Activated naive CD8-positive, alpha-beta T cell treated with anti-CD3 and anti-CD28 coated beads, Interleukin-2, amount 50 U/mL, for 24 hours (primary cell): ENCODE measurements around the gene CA7.

ENCODE experiments used
- ATAC-seq: fragments of 150-1000 bp; cut with Tn5 transposase; one replicate; pipeline ENCODE4 v1.10.0; 2021
- DNase-seq: peaks from one replicate; pipeline ENCODE4 v3.0.0; 2021
- H3K27ac Mint-ChIP-seq: one replicate; pipeline ENCODE4 v1.8.0; 2021; ENCODE audit warnings: mild to moderate bottlenecking, mixed read lengths
- H3K27me3 Mint-ChIP-seq: one replicate; pipeline ENCODE4 v1.8.0; 2021; ENCODE audit warnings: mixed read lengths
- H3K36me3 Mint-ChIP-seq: one replicate; pipeline ENCODE4 v1.8.0; 2021; ENCODE audit warnings: low read depth, mixed read lengths
- H3K4me1 Mint-ChIP-seq: one replicate; pipeline ENCODE4 v1.8.0; 2021; ENCODE audit warnings: mixed read lengths
- H3K4me3 Mint-ChIP-seq: one replicate; pipeline ENCODE4 v1.8.0; 2021; ENCODE audit warnings: mild to moderate bottlenecking, moderate library complexity, mixed read lengths
- H3K9me3 Mint-ChIP-seq: one replicate; pipeline ENCODE4 v1.8.0; 2021; ENCODE audit warnings: mixed read lengths

CA7 gene

GRCh38 chr16:66844342-66845079 is at the start of gene CA7:
Gene CA7 (plus strand): TSS chr16:66844414. CDS start chr16:66844488, 74 bp downstream.
- peaks cover 43% of the 10 kb centered on the region for H3K27me3 Mint-ChIP-seq
- peak within 1 kb of the TSS; percentile 52 for H3K4me3 Mint-ChIP-seq
- no peaks in the 10 kb centered on the region for H3K9me3 Mint-ChIP-seq
- no peak within 1 kb of the TSS for H3K27ac Mint-ChIP-seq
- ATAC-seq, result peak; percentile 20
- H3K4me1 Mint-ChIP-seq, result peaks cover 8% of the 10 kb centered on the region
- DNase-seq, result no peak
- no peaks in the 10 kb centered on the region for H3K36me3 Mint-ChIP-seq

- DNase-seq (no peak), ATAC-seq (no peak)
- Mint-ChIP-seq H3K27ac (no peak overlapping the region), H3K9me3 (no peaks in the 10 kb centered on the region), H3K4me3 (no peak overlapping the region), H3K4me1 (no peaks in the 10 kb centered on the region), H3K27me3 (no peaks in the 10 kb centered on the region), H3K36me3 (peaks cover 6% of the 10 kb centered on the region)
Observed at GRCh38 chr16:66798161-66798560, 46.1 kb upstream of the CA7 start.

- ATAC-seq (no peak), DNase-seq (no peak)
- no peaks in the 10 kb centered on the region for H3K9me3 Mint-ChIP-seq
- peaks cover 28% of the 10 kb centered on the region for H3K36me3 Mint-ChIP-seq
- no peaks in the 10 kb centered on the region for H3K27me3 Mint-ChIP-seq
- no peak overlapping the region for H3K27ac Mint-ChIP-seq
- no peak overlapping the region for H3K4me3 Mint-ChIP-seq
- H3K4me1 Mint-ChIP-seq, result no peaks in the 10 kb centered on the region
Observed at GRCh38 chr16:66800856-66801255, 43.4 kb upstream of the CA7 start.

- no peaks in the 10 kb centered on the region for H3K27me3 Mint-ChIP-seq
- no peak within 1 kb of the TSS for H3K27ac Mint-ChIP-seq
- ATAC-seq, result no peak
- no peaks in the 10 kb centered on the region for H3K4me1 Mint-ChIP-seq
- H3K4me3 Mint-ChIP-seq, result no peak within 1 kb of the TSS
- H3K36me3 Mint-ChIP-seq, result peaks cover 28% of the 10 kb centered on the region
- DNase-seq, result no peak
- H3K9me3 Mint-ChIP-seq, result no peaks in the 10 kb centered on the region
Observed at GRCh38 chr16:66801320-66802105, 42.7 kb upstream of the CA7 start, which contains the start of gene TERB1. Gene TERB1 (minus strand): TSS chr16:66801584. CDS start chr16:66796798, 4,786 bp downstream.

- Mint-ChIP-seq H3K4me1 (no peaks in the 10 kb centered on the region), H3K27me3 (no peaks in the 10 kb centered on the region), H3K9me3 (no peaks in the 10 kb centered on the region), H3K27ac (no peak overlapping the region), H3K4me3 (no peak overlapping the region), H3K36me3 (peaks cover 31% of the 10 kb centered on the region)
- no peak for ATAC-seq
- DNase-seq, result no peak
Observed at GRCh38 chr16:66802159-66802558, 42.1 kb upstream of the CA7 start.

GRCh38 chr16:66809765-66810164 is 34.4 kb upstream of the CA7 start:
- Mint-ChIP-seq H3K4me3 (no peak overlapping the region), H3K4me1 (no peaks in the 10 kb centered on the region), H3K27ac (no peak overlapping the region), H3K36me3 (peaks cover 63% of the 10 kb centered on the region), H3K27me3 (no peaks in the 10 kb centered on the region), H3K9me3 (no peaks in the 10 kb centered on the region)
- ATAC-seq (no peak), DNase-seq (no peak)

GRCh38 chr16:66810391-66810790 is 33.8 kb upstream of the CA7 start:
- H3K4me1 Mint-ChIP-seq, result no peaks in the 10 kb centered on the region
- no peak for ATAC-seq
- H3K36me3 Mint-ChIP-seq, result peaks cover 62% of the 10 kb centered on the region
- H3K27ac Mint-ChIP-seq, result peak overlapping the region; percentile 4
- no peaks in the 10 kb centered on the region for H3K27me3 Mint-ChIP-seq
- H3K9me3 Mint-ChIP-seq, result no peaks in the 10 kb centered on the region
- no peak overlapping the region for H3K4me3 Mint-ChIP-seq
- DNase-seq, result no peak

- Mint-ChIP-seq H3K36me3 (peaks cover 62% of the 10 kb centered on the region), H3K4me1 (no peaks in the 10 kb centered on the region), H3K4me3 (no peak overlapping the region), H3K9me3 (no peaks in the 10 kb centered on the region), H3K27me3 (no peaks in the 10 kb centered on the region), H3K27ac (no peak overlapping the region)
- DNase-seq (no peak), ATAC-seq (no peak)
Observed at GRCh38 chr16:66811043-66811442, 33.2 kb upstream of the CA7 start.

GRCh38 chr16:66814734-66815133 is 29.5 kb upstream of the CA7 start:
- DNase-seq (no peak), ATAC-seq (no peak)
- Mint-ChIP-seq H3K27me3 (no peaks in the 10 kb centered on the region), H3K4me1 (no peaks in the 10 kb centered on the region), H3K27ac (no peak overlapping the region), H3K36me3 (peaks cover 65% of the 10 kb centered on the region), H3K9me3 (no peaks in the 10 kb centered on the region), H3K4me3 (no peak overlapping the region)

GRCh38 chr16:66824006-66824405 is 20.2 kb upstream of the CA7 start:
- peaks cover 16% of the 10 kb centered on the region for H3K4me1 Mint-ChIP-seq
- H3K27ac Mint-ChIP-seq, result no peak overlapping the region
- H3K36me3 Mint-ChIP-seq, result peaks cover 52% of the 10 kb centered on the region
- no peak overlapping the region for H3K4me3 Mint-ChIP-seq
- no peaks in the 10 kb centered on the region for H3K9me3 Mint-ChIP-seq
- ATAC-seq, result no peak
- no peaks in the 10 kb centered on the region for H3K27me3 Mint-ChIP-seq
- no peak for DNase-seq

GRCh38 chr16:66830422-66831404 is 13.5 kb upstream of the CA7 start, which contains the start of gene NAE1:
Gene NAE1 (minus strand): TSS chr16:66830976. CDS start chr16:66830899, 77 bp downstream.
- H3K27ac Mint-ChIP-seq, result peak within 1 kb of the TSS; percentile 69
- DNase-seq (peak; percentile 91), ATAC-seq (peak; percentile 94)
- no peaks in the 10 kb centered on the region for H3K9me3 Mint-ChIP-seq
- H3K4me3 Mint-ChIP-seq, result peak within 1 kb of the TSS; percentile 81
- peaks cover 29% of the 10 kb centered on the region for H3K4me1 Mint-ChIP-seq
- H3K36me3 Mint-ChIP-seq, result peaks cover 19% of the 10 kb centered on the region
- H3K27me3 Mint-ChIP-seq, result no peaks in the 10 kb centered on the region

GRCh38 chr16:66832190-66832589 is 12.0 kb upstream of the CA7 start:
- Mint-ChIP-seq H3K9me3 (no peaks in the 10 kb centered on the region), H3K4me3 (no peak overlapping the region), H3K36me3 (peaks cover 11% of the 10 kb centered on the region), H3K27me3 (peaks cover 2% of the 10 kb centered on the region), H3K27ac (no peak overlapping the region), H3K4me1 (peaks cover 26% of the 10 kb centered on the region)
- no peak for DNase-seq
- no peak for ATAC-seq

GRCh38 chr16:66832661-66833305 is 11.4 kb upstream of the CA7 start:
- Mint-ChIP-seq H3K27me3 (peaks cover 2% of the 10 kb centered on the region), H3K4me3 (no peak overlapping the region), H3K4me1 (peaks cover 22% of the 10 kb centered on the region), H3K9me3 (no peaks in the 10 kb centered on the region), H3K27ac (no peak overlapping the region), H3K36me3 (peaks cover 7% of the 10 kb centered on the region)
- DNase-seq, result no peak
- ATAC-seq, result no peak

- ATAC-seq, result no peak
- Mint-ChIP-seq H3K27me3 (peaks cover 2% of the 10 kb centered on the region), H3K27ac (no peak overlapping the region), H3K36me3 (peaks cover under 1% of the 10 kb centered on the region), H3K9me3 (no peaks in the 10 kb centered on the region), H3K4me3 (no peak overlapping the region), H3K4me1 (peaks cover 6% of the 10 kb centered on the region)
- DNase-seq, result no peak
Observed at GRCh38 chr16:66834746-66835145, 9.5 kb upstream of the CA7 start.
